HG02610 (cell line): ENCODE results near the gene NALCN.

ENCODE experiments used
- ATAC-seq: cut with Tn5 transposase; IDR thresholded peaks from one replicate; pipeline ENCODE4 v1.9.1; 2021; ENCODE audit warnings: mild to moderate bottlenecking, moderate library complexity; ENCODE audit not compliant: unreplicated experiment

NALCN gene

GRCh38 chr13:101053301-101054093 lies 362.8 kb downstream of the NALCN start:
- no peak for ATAC-seq

- no peak for ATAC-seq
Observed at GRCh38 chr13:101049166-101049850, 367.0 kb downstream of the NALCN start.

- no peak for ATAC-seq
Observed at GRCh38 chr13:101036546-101036945, 379.8 kb downstream of the NALCN start.

GRCh38 chr13:101035119-101035620 lies 381.1 kb downstream of the NALCN start:
- no peak for ATAC-seq

GRCh38 chr13:101026736-101027398 lies 389.4 kb downstream of the NALCN start:
- no peak for ATAC-seq

- no peak for ATAC-seq
Observed at GRCh38 chr13:101026328-101026727, 390.0 kb downstream of the NALCN start.

- no peak for ATAC-seq
Observed at GRCh38 chr13:101025925-101026324, 390.4 kb downstream of the NALCN start.

GRCh38 chr13:101025519-101025918 lies 390.8 kb downstream of the NALCN start:
- no peak for ATAC-seq

GRCh38 chr13:101019126-101019525 lies 397.2 kb downstream of the NALCN start:
- no peak for ATAC-seq

GRCh38 chr13:101018720-101019119 lies 397.6 kb downstream of the NALCN start:
- no peak for ATAC-seq

- ATAC-seq, result no peak
Observed at GRCh38 chr13:101017123-101017872, 399.0 kb downstream of the NALCN start.

- no peak for ATAC-seq
Observed at GRCh38 chr13:101016475-101016874, 399.8 kb downstream of the NALCN start.

GRCh38 chr13:101013245-101013644 lies 403.1 kb downstream of the NALCN start:
- no peak for ATAC-seq

- ATAC-seq, result no peak
Observed at GRCh38 chr13:101010100-101010499, 406.2 kb downstream of the NALCN start.

GRCh38 chr13:101007245-101007644 lies 409.1 kb downstream of the NALCN start:
- ATAC-seq, result no peak
